A549 (cell line): ENCODE data around the gene SIN3A.

Experiments used
- BHLHE40 ChIP-seq: IDR thresholded peaks from 2 replicates; pipeline ENCODE4 v1.6.1; 2012; ENCODE audit warnings: low read depth, low read length, inconsistent platforms
- CEBPB ChIP-seq, 2 experiments: fragments of >200 bp in 1 of 2; sonication (Bioruptor Twin) in 1 of 2; formaldehyde crosslinking in 1 of 2; IDR thresholded peaks; 2 replicates each; pipeline ENCODE4 v1.6.1; 2012 to 2016
- CTCF ChIP-seq: fragments of >200 bp; sonication (Bioruptor Twin); formaldehyde crosslinking; IDR thresholded peaks from 3 replicates; pipeline ENCODE4 v1.5.1; 2016
- EHF ChIP-seq: fragments of 250-450 bp; sonication (Bioruptor Pico); IDR thresholded peaks from 2 replicates; pipeline ENCODE4 v1.5.0; 2020; ENCODE audit warnings: mild to moderate bottlenecking
- EHMT2 ChIP-seq: fragments of 200-600 bp; sonication (generic); IDR thresholded peaks from 2 replicates; pipeline ENCODE4 v1.6.1; 2016; ENCODE audit warnings: antibody characterized with exemption, low read depth, mild to moderate bottlenecking, moderate library complexity
- MAFK ChIP-seq: fragments of 450-650 bp; IDR thresholded peaks from 2 replicates; pipeline ENCODE4 v1.6.1; 2014; ENCODE audit not compliant: partially characterized antibody
- PBX3 ChIP-seq: IDR thresholded peaks from 2 replicates; pipeline ENCODE4 v1.6.1; 2012
- POLR2A ChIP-seq: IDR thresholded peaks from 2 replicates; pipeline ENCODE4 v1.6.1; 2012; ENCODE audit warnings: mild to moderate bottlenecking, low read length
- POLR2AphosphoS2 ChIP-seq: conservative IDR thresholded peaks from 2 replicates; pipeline ENCODE4 v1.6.1; 2012; ENCODE audit warnings: low read length, improper control_type of control experiment, inconsistent platforms
- SREBF2 ChIP-seq: fragments of 450-650 bp; IDR thresholded peaks from 2 replicates; pipeline ENCODE4 v1.6.1; 2014; ENCODE audit warnings: mild to moderate bottlenecking, moderate library complexity
- TF ChIP-seq, protein P1 (sequence below): fragments of 200-600 bp; sonication (generic); IDR thresholded peaks from 2 replicates; pipeline ENCODE4 v1.6.1; 2016; ENCODE audit warnings: antibody characterized with exemption, mild to moderate bottlenecking, moderate library complexity

GRCh38 chr15:75327005-75327404 lies 124.5 kb downstream of the SIN3A start:
- TF ChIP-seq SREBF2 (no peak), EHMT2 (no peak), CTCF (no peak), POLR2A (no peak), PBX3 (no peak), BHLHE40 (no peak), MAFK (no peak), EHF (CRISPR knock-in tag) (no peak), POLR2AphosphoS2 (no peak), CEBPB (IDR thresholded peaks at IDR 0.05) (no peak)
- TF ChIP-seq, protein P1, sequence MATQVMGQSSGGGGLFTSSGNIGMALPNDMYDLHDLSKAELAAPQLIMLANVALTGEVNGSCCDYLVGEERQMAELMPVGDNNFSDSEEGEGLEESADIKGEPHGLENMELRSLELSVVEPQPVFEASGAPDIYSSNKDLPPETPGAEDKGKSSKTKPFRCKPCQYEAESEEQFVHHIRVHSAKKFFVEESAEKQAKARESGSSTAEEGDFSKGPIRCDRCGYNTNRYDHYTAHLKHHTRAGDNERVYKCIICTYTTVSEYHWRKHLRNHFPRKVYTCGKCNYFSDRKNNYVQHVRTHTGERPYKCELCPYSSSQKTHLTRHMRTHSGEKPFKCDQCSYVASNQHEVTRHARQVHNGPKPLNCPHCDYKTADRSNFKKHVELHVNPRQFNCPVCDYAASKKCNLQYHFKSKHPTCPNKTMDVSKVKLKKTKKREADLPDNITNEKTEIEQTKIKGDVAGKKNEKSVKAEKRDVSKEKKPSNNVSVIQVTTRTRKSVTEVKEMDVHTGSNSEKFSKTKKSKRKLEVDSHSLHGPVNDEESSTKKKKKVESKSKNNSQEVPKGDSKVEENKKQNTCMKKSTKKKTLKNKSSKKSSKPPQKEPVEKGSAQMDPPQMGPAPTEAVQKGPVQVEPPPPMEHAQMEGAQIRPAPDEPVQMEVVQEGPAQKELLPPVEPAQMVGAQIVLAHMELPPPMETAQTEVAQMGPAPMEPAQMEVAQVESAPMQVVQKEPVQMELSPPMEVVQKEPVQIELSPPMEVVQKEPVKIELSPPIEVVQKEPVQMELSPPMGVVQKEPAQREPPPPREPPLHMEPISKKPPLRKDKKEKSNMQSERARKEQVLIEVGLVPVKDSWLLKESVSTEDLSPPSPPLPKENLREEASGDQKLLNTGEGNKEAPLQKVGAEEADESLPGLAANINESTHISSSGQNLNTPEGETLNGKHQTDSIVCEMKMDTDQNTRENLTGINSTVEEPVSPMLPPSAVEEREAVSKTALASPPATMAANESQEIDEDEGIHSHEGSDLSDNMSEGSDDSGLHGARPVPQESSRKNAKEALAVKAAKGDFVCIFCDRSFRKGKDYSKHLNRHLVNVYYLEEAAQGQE, result no peak
